Spleen (tissue), 11 donors: Measurements from ENCODE around the gene PAX5. TPM values are rescaled to one million over a fixed set of nuclear protein-coding genes. Genes with fewer than 3 reads are reported as not detected.
A peak's percentile ranks its signal among the peaks of the same experiment; 100 is the strongest.

Experiments
- DNase-seq: peaks from one replicate; pipeline ENCODE4 v3.0.0-alpha.2; 2020
- H3K27ac ChIP-seq, 8 donors: fragments of 200-600 bp; sonication (generic) in 7 of 8; 1 replicate in 4 of 8; 2 replicates in 4 of 8; pipeline versions ENCODE4 v1.5.0 to v1.8.0; 2016 to 2021; ENCODE audit warnings: inconsistent platforms in 4 of 8, mild to moderate bottlenecking in 4 of 8, moderate library complexity in 1 of 8
- H3K27me3 ChIP-seq, 7 donors: fragments of 200-600 bp; sonication (generic) in 6 of 7; replicated peaks in 1 of 7; 1 replicate in 4 of 7; 2 replicates in 3 of 7; pipeline versions ENCODE4 v1.5.0 to v1.8.0; 2016 to 2021; ENCODE audit warnings: inconsistent platforms in 3 of 7, mild to moderate bottlenecking in 1 of 7
- H3K36me3 ChIP-seq, 6 donors: fragments of 200-600 bp; sonication (generic) in 5 of 6; 1 replicate in 4 of 6; 2 replicates in 2 of 6; pipeline versions ENCODE4 v1.5.0 to v1.8.0; 2016 to 2021; ENCODE audit warnings: inconsistent platforms in 2 of 6
- H3K4me1 ChIP-seq, 6 donors: fragments of 200-600 bp; sonication (generic) in 5 of 6; 1 replicate in 3 of 6; 2 replicates in 3 of 6; pipeline versions ENCODE4 v1.5.0 to v1.8.0; 2016 to 2021; ENCODE audit warnings: inconsistent platforms in 3 of 6
- H3K4me3 ChIP-seq, 8 donors: fragments of 200-600 bp; sonication (generic) in 7 of 8; 1 replicate in 4 of 8; 2 replicates in 4 of 8; pipeline versions ENCODE4 v1.5.0 to v1.8.0; 2016 to 2021; ENCODE audit warnings: inconsistent platforms in 4 of 8, mild to moderate bottlenecking in 4 of 8, moderate library complexity in 2 of 8
- H3K9me3 ChIP-seq, 8 donors: fragments of 200-600 bp; sonication (generic) in 7 of 8; 1 replicate in 4 of 8; 2 replicates in 4 of 8; pipeline versions ENCODE4 v1.5.0 to v1.8.0; 2016 to 2021; ENCODE audit warnings: inconsistent platforms in 4 of 8
- CTCF ChIP-seq, 11 experiments: fragments of 200-600 bp in 7 of 11; fragments of 450-650 bp in 4 of 11; sonication (generic) in 4 of 11; IDR thresholded peaks in 8 of 11; conservative IDR thresholded peaks in 3 of 11; 1 replicate in 7 of 11; 2 replicates in 4 of 11; pipeline versions ENCODE4 v1.4.0 to v1.8.0; 2016 to 2021; ENCODE audit warnings: antibody characterized with exemption in 11 of 11, inconsistent platforms in 4 of 11, mild to moderate bottlenecking in 1 of 11
- POLR2A ChIP-seq, 3 donors: fragments of 450-650 bp; IDR thresholded peaks; one replicate each; pipeline ENCODE4 v1.5.1; 2017; ENCODE audit warnings: antibody characterized with exemption in 3 of 3, mild to moderate bottlenecking in 1 of 3
- POLR2AphosphoS5 ChIP-seq, 3 donors: sonication (generic); formaldehyde crosslinking; IDR thresholded peaks; one replicate each; pipeline ENCODE4 v1.5.1; 2017; ENCODE audit warnings: antibody characterized with exemption in 3 of 3
- WGBS, 5 donors: extraction: QIAGEN DNeasy Blood & Tissue Kit in 3 of 5; methylation state at CpG; one replicate each; pipeline versions ENCODE4 v1.1.5 to v1.1.7; 2013 to 2018; 5-methylcytosine and 5-hydroxymethylcytosine counted together
- intact Hi-C: fragments of 100-400 bp; cut with DNase I; formaldehyde crosslinking; loops from one replicate; pipeline ENCODE4 v1.15.0; 2023; ENCODE audit warnings: low total_unique reads
- polyA plus RNA-seq, 3 donors: library from polyadenylated mRNA; stranded (reverse); fragments of 200-250 nt; gene quantifications; one replicate each; pipeline ENCODE4 v1.2.1, GENCODE V29; 2013
- total RNA-seq, 7 donors: library from RNA; depleted of rRNA in 3 of 7; stranded (reverse); fragments of >200 nt in 3 of 7; fragmentation: NEBNext Ultra II Directional in 4 of 7; extraction: Animal tissue kit (Norgen Biotek cat#: 25700) in 4 of 7; gene quantifications; one replicate each; pipeline versions ENCODE4 v1.1.0 to v1.2.1, GENCODE V29; 2016 to 2021
- donor health status: healthy with polysubstance abuse.
- donor health status: DM: no; HTN: no; CAD: no; lungs with moderate emphysema.
- donor health status: DM: no; HTN: no; CAD: no.
- donor health status: Bipolar disorder and iron deficiency.
- donor health status: healthy.
- donor health status: DM: no; HTN: no; CAD: no.
- donor health status: DM: yes; HTN: yes; CAD: no.

The PAX5 gene
- total and polyA plus RNA-seq, 10 donors = 15.9 to 120 (median 53.0) TPM

DNA sequence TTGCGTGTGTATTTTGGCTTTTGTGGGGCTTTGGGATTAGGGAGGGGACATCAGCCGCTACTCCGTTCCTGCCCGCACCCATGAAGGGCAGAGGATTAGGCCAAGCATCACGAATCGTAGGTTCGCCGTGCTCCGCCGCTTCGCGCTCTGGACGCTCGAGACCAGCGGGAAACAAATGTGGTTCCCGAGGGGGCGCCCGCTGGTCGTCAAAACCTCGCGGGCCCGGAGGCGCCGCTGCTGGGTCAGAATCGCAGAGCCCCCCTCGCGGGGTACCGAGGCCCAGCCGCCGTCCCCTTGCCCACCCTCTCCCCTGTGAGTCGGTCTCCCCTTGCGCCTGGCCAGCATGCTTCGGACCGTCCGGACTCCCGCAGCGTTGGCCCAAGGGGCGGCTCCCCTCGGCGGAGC, 2.3 kb upstream of the PAX5 start:
- peak; percentile 89 for DNase-seq
- peaks cover 9 to 80% (median 44%) of the 10 kb centered on the region in 6 donors for H3K4me1 ChIP-seq
- no peaks in the 10 kb centered on the region for H3K9me3 ChIP-seq
- intact Hi-C loops = no loop called here
- WGBS, 5 donors = 1 to 7% (median 2%) methylated on average over 4 to 40 of the region's 40 CpGs
- H3K36me3 ChIP-seq = no peaks in the 10 kb centered on the region
- peak overlapping the region; percentile 24 to 73 (median 52) for H3K4me3 ChIP-seq
- H3K27me3 ChIP-seq = peaks cover 8 to 97% (median 83%) of the 10 kb centered on the region in 7 donors
- peak overlapping the region; percentile 69 to 91 (median 88) for H3K27ac ChIP-seq
- no peak for TF ChIP-seq CTCF (IDR thresholded peaks at IDR 0.05 in 8 of 11, conservative IDR thresholded peaks at IDR 0.05 in 3 of 11)
- TF ChIP-seq POLR2A (IDR thresholded peaks at IDR 0.05) = peak in 1 of 3 donors; percentile 7
- TF ChIP-seq POLR2AphosphoS5 (IDR thresholded peaks at IDR 0.05) = peak; percentile 39 to 67 (median 66)

- TF ChIP-seq POLR2AphosphoS5 (IDR thresholded peaks at IDR 0.05) (peak in 1 of 3 donors; percentile 71), POLR2A (IDR thresholded peaks at IDR 0.05) (peak in 1 of 3 donors; percentile 21), CTCF (IDR thresholded peaks at IDR 0.05 in 8 of 11, conservative IDR thresholded peaks at IDR 0.05 in 3 of 11) (no peak)
- peaks cover 8 to 97% (median 88%) of the 10 kb centered on the region in 7 donors for H3K27me3 ChIP-seq
- peaks cover 9 to 85% (median 46%) of the 10 kb centered on the region in 6 donors for H3K4me1 ChIP-seq
- H3K4me3 ChIP-seq = peak overlapping the region; percentile 24 to 73 (median 52)
- intact Hi-C loops = no loop called here
- no peaks in the 10 kb centered on the region for H3K9me3 ChIP-seq
- DNase-seq = peak; percentile 80
- H3K36me3 ChIP-seq = no peaks in the 10 kb centered on the region
- 4 to 9% (median 8%) methylated on average over 34 to 35 of the region's 35 CpGs for WGBS, 5 donors
- peak overlapping the region; percentile 69 to 91 (median 88) for H3K27ac ChIP-seq
Observed at GRCh38 chr9:37035648-37036370, 1.7 kb upstream of the PAX5 start.

DNA sequence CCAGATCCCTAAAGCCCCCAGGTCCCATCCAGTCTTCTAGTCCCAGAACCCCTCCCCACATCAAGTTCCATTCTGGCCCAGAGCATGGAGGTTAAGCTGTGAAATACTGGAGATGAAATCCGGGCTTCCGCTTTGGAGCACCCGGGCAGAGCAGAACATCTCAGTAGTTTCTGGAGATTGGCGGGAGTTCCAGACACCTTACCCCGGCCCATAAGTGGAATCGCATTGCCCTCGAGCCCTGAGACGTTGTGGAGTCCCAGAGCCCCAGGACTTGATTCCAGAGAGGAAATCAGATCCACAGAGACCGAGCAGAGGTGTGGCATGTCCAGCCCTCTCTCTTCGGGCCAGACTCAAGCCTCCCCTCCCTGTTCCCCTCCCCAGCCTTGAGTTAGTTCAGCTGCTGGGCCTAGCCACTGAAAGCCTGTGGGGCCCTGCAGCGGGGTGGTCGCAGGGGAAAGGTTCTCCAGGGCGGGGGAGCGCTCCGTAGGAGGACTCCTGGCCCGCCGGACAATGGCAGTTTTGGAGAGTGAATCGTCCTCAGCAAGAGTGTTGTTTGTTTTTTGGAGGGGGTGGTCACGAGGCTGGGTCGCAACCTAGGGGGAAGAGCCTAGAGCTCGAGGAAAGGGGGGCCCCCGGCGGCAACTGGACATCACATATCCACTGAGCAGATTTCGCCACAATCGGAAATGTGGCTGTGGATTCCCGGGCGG, 1.0 kb upstream of the PAX5 start:
- peak overlapping the region in 7 of 8 donors; percentile 32 to 73 (median 52) for H3K4me3 ChIP-seq
- 4 to 10% (median 7%) methylated on average over 15 to 27 of the region's 27 CpGs for WGBS, 5 donors
- intact Hi-C loops = no loop called here

More for the DNA sequence above, 1.0 kb upstream of the PAX5 start:
- Histone ChIP-seq H3K27me3 (peaks cover 10 to 97% (median 95%) of the 10 kb centered on the region in 7 donors), H3K27ac (peak overlapping the region; percentile 68 to 91 (median 88)), H3K9me3 (no peaks in the 10 kb centered on the region), H3K36me3 (no peaks in the 10 kb centered on the region), H3K4me1 (peaks cover 9 to 87% (median 52%) of the 10 kb centered on the region in 6 donors)
- TF ChIP-seq CTCF (IDR thresholded peaks at IDR 0.05 in 8 of 11, conservative IDR thresholded peaks at IDR 0.05 in 3 of 11) (peak in 1 of 11 experiments; percentile 2), POLR2AphosphoS5 (IDR thresholded peaks at IDR 0.05) (no peak), POLR2A (IDR thresholded peaks at IDR 0.05) (no peak)
- peak; percentile 80 for DNase-seq
